Left colon (tissue), 2 donors: Measurements from ENCODE around the gene EFNA3. TPM values are rescaled to one million over a fixed set of nuclear protein-coding genes. Genes with fewer than 3 reads are reported as not detected.

Source experiments
- ATAC-seq: fragments of 200-7000 bp; cut with Tn5 transposase; one replicate; pipeline ENCODE4 v1.9.1; 2020; ENCODE audit warnings: mild to moderate bottlenecking, moderate library complexity
- DNase-seq, 2 donors: peaks; one replicate each; pipeline ENCODE4 v3.0.0-alpha.2; 2020
- intact Hi-C, 2 donors: fragments of 100-400 bp; cut with DNase I in 1 of 2; cut with micrococcal nuclease in 1 of 2; formaldehyde crosslinking; loops; one replicate each; pipeline versions ENCODE4 v1.11.2 to v1.14.0; 2022; cut with DNase I, micrococcal nuclease
- total RNA-seq, 2 donors: library from RNA; stranded (reverse); fragmentation: NEBNext Ultra II Directional; extraction: Animal tissue kit (Norgen Biotek cat#: 25700); gene quantifications; one replicate each; pipeline ENCODE4 v1.2.1, GENCODE V29; 2021
- donor health status: DM: no; HTN: no; CAD: no.
- donor health status: DM: yes; HTN: yes; CAD: no.

Gene EFNA3
- total RNA-seq, 2 donors from 2014 or later = 7.7 to 23.1 TPM

GRCh38 chr1:155079487-155080311 lies 1.1 kb downstream of the EFNA3 start:
- DNase-seq (peak in 1 of 2 donors; percentile 52), ATAC-seq (no peak)
- intact Hi-C loops = no loop called here

GRCh38 chr1:155080312-155081228 lies 1.9 kb downstream of the EFNA3 start:
- no peak for ATAC-seq
- intact Hi-C loops = no loop called here
- peak in 1 of 2 donors; percentile 74 for DNase-seq

GRCh38 chr1:155081472-155082300 lies 3.0 kb downstream of the EFNA3 start:
- DNase-seq = peak in 1 of 2 donors; percentile 66
- intact Hi-C loops = no loop called here

GRCh38 chr1:155082301-155083051 lies 3.8 kb downstream of the EFNA3 start:
- ATAC-seq = peak; percentile 9
- peak; percentile 59 to 75 for DNase-seq
- intact Hi-C loops = no loop called here

More at GRCh38 chr1:155081472-155082300, 3.0 kb downstream of the EFNA3 start:
- ATAC-seq = no peak

GRCh38 chr1:155083052-155083541 lies 4.5 kb downstream of the EFNA3 start:
- intact Hi-C loops = no loop called here
- ATAC-seq = peak; percentile 54
- DNase-seq = peak; percentile 74 to 91

DNA sequence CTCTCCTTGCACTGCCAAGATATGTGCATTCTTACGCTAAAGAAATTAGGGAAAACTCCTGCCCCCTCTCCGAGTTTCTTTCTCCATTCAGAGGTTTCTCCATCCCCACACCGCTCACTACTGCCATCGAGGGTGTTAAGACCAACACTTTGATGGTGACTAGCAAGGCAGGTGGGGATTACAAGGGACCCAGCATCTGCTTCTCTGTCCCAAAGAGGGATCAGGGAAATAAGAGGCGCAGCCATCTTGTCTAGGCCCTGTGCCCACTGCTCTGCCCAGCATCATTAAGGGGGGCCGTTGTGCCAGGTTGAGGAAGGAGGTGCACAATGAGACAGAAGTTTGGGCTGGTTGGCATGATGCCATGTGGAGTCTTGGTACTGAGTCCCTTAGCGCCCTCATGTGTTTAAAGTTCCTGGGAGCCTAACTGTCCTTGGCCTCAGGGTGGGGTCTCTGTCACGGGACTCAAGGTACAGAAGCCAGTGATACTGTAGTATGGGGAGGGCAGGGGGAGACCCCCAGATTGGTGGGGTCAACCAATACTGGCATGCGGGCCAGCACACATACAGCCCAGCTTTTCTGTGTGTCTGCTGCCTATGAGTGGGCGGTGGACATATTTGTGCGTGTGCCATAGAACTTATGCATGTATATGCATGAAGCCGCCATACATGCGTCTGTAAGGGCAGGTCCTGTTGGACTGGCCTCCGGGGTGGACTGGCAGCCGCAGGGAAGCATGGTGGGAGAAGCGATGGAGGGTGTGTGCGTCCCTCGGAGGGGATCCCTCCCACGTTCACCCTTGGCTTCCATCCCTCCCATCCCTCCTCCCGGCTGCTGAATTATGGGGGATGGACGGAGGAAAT lies 5.5 kb downstream of the EFNA3 start:
- intact Hi-C loops = no loop called here
- ATAC-seq (peak; percentile 2), DNase-seq (peak; percentile 82)

DNA sequence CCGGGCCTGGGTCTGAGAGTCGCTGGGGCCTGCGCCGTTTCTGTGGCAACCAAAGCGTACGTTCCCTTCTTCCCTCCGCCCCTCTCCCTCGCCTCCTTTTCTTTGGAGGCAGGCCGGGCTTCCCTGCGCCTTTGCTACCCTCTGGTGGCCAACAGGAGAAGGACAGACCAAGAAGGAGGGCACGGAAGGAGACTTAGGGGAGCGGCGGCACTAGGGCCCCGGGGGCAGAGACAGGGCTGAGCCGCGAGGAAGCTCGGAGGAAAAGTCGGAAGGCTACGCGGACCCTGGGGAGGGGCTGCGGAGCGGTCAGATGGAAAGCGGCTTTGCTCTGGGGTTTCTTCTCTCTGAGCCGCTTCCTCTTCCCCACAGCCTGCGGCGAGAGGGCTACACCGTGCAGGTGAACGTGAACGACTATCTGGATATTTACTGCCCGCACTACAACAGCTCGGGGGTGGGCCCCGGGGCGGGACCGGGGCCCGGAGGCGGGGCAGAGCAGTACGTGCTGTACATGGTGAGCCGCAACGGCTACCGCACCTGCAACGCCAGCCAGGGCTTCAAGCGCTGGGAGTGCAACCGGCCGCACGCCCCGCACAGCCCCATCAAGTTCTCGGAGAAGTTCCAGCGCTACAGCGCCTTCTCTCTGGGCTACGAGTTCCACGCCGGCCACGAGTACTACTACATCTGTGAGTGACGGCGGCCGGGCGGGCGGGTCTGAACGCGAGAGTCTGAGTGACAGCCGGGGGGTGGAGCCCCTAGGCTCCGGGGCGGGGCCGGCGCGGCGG lies 6.3 kb downstream of the EFNA3 start:
- intact Hi-C loops = no loop called here
- ATAC-seq (peak; percentile 68), DNase-seq (peak; percentile 93 to 98)

DNA sequence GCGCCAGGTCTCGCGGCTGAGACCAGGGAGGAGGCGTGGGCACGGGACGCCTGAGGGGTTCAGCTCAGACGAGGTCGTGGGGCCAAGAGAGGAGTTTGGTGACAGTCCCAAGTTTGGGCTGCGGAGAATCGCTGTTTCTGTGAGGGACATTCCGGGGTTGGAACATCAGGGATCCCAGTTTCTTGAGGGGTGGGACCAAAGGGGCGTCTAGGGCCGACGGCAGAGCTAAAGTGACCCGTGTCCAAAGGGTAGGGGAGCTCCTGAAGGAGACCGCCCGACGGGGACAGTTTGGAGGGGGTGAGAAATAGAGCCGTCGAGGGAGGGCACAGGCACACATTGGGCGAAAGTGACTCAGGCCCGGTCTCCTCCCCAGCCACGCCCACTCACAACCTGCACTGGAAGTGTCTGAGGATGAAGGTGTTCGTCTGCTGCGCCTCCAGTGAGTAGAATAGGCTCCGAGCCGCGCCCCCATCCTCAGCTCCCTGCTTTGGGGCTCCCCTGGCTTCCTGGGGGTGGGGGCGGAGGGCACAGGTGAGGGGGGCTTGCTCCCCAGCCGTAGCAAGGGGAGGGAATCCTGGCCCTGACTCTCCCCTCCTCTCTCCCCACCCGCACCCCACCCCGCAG lies 7.0 kb downstream of the EFNA3 start:
- ATAC-seq (peak; percentile 31), DNase-seq (peak; percentile 84 to 87)
- intact Hi-C loops = no loop called here

DNA sequence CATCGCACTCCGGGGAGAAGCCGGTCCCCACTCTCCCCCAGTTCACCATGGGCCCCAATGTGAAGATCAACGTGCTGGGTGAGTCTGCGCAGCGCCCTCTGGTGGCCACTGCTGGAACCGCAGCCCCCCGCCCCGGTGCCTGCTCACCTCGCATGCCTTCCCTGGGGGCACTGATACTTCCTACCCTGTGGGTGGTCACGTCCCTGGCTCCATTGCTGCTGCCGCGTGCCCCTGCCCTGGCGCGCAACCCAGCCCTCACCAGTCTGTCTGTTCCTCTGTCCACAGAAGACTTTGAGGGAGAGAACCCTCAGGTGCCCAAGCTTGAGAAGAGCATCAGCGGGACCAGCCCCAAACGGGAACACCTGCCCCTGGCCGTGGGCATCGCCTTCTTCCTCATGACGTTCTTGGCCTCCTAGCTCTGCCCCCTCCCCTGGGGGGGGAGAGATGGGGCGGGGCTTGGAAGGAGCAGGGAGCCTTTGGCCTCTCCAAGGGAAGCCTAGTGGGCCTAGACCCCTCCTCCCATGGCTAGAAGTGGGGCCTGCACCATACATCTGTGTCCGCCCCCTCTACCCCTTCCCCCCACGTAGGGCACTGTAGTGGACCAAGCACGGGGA lies 7.6 kb downstream of the EFNA3 start:
- intact Hi-C loops = no loop called here
- DNase-seq = peak; percentile 52 to 78
- ATAC-seq = no peak

DNA sequence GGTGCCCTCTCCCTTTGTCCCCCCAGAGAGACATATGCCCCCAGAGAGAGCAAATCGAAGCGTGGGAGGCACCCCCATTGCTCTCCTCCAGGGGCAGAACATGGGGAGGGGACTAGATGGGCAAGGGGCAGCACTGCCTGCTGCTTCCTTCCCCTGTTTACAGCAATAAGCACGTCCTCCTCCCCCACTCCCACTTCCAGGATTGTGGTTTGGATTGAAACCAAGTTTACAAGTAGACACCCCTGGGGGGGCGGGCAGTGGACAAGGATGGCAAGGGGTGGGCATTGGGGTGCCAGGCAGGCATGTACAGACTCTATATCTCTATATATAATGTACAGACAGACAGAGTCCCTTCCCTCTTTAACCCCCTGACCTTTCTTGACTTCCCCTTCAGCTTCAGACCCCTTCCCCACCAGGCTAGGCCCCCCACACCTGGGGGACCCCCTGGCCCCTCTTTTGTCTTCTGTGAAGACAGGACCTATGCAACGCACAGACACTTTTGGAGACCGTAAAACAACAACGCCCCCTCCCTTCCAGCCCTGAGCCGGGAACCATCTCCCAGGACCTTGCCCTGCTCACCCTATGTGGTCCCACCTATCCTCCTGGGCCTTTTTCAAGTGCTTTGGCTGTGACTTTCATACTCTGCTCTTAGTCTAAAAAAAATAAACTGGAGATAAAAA lies 8.4 kb downstream of the EFNA3 start:
- DNase-seq = no peak
- intact Hi-C loops = no loop called here

DNA sequence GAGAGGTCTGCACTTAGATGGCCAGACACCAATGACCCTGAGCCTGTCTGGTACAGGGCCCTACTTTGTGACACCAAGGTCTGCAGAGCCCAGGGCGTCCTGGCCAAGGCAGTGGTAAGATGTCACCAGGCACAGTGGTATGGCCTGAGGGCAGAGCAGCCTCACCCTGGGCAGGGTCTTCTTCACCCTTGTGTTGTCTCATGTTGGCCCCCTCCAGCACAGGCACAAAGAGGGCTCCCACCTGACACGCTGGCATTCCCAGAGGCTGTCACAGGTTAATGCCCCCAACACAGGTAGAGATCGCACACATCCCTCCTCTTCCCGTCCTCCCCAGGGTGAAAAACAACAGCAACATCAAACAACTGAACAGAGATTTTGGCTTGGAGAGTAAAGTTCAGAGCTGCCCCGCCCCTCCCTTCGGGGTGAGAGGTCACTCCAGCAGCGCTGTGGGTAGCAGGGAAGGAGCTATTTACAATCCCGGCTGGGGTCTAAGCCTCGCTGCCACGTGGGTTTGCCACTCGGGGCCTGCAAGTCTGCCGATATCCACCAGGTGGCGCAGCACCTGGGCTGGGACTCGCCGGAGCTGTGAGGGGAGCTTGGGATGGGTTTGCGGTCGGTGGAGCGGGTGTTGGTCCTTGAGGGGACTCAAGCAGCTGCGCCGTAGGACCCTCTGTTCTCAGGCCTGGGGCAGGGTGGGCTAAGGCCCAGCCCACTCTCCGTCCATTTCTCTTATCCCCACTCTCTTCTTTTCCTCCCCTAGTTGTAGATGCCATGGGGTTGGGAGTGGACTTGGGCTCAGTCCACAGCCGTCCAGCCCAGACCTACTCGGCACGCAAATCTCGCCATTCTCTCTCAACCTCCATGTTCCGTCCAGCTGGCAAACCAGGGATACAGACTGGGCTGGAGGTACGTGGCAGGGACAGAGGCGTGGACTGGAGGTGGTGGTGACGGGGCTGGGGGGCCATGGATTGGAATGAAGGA lies 12.7 kb downstream of the EFNA3 start:
- intact Hi-C loops = loop anchor here (2.0 to 5.0 kb wide), 2 partner anchors 77 to 81 kb away; partner anchors contain the start of genes KRTCAP2 (in 1 of the 2) and TRIM46 (in 1 of the 2)
- DNase-seq = peak; percentile 65 to 81
- ATAC-seq = peak; percentile 59

More for the DNA sequence above, 8.4 kb downstream of the EFNA3 start:
- no peak for ATAC-seq

- ATAC-seq = no peak
- DNase-seq = no peak
- intact Hi-C loops = loop anchor here in 1 of 2 donors (5.0 kb wide), 1 partner anchor 80 kb away; the partner anchor contains the start of genes KRTCAP2 and TRIM46
Observed at GRCh38 chr1:155092131-155092530, 13.5 kb downstream of the EFNA3 start.

GRCh38 chr1:155092641-155093040 lies 14.0 kb downstream of the EFNA3 start:
- DNase-seq = no peak
- no peak for ATAC-seq
- intact Hi-C loops = loop anchor here in 1 of 2 donors (5.0 kb wide), 1 partner anchor 80 kb away; the partner anchor contains the start of genes KRTCAP2 and TRIM46
